ENCODE data around the gene SIRT6. TPM values are rescaled to one million over a fixed set of nuclear protein-coding genes. Genes with fewer than 3 reads are reported as not detected.
"Not testable (repeated sequence)": the region's sequence is repeated elsewhere in the genome, so short reads cannot be mapped to it uniquely, and the experiment has no call there.

SIRT6 gene
- total RNA-seq, 1 experiment from 2014 or later = 28.8 TPM

- in situ Hi-C loops (cut with HindIII; ENCODE audit: low pct_unique_long_range_greater_than_20kb, low sequenced_read_pairs) = loop anchor here (25.0 kb wide), 1 partner anchor 220 kb away; the partner anchor contains the start of gene EEF2
- DNase-seq (ENCODE audit: low read depth) = no peak
Measured at GRCh38 chr19:4206818-4207484, 24.6 kb upstream of the SIRT6 start.

DNA sequence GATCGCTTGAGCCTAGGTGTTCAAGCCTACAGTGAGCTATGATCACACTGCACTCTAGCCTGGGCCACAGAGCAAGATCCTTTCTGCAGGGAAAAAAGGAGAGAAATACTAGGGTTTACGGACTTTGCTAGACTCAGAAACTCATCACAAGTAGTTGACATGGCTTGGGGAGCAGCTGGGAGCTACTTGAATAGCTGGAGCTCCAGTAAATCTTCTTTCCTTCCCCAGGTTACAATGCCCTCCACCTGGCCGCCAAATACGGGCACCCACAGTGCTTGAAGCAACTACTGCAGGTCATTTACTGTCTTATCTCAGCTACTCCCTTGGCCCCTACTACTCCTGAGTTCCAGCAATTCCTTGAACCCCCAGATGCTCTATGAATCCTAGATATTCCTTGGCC is 19.4 kb upstream of the SIRT6 start:
- DNase-seq (ENCODE audit: low read depth) = no peak
- in situ Hi-C loops (cut with HindIII; ENCODE audit: low pct_unique_long_range_greater_than_20kb, low sequenced_read_pairs) = loop anchor here (25.0 kb wide), 1 partner anchor 214 kb away; the partner anchor contains the start of gene EEF2

DNA sequence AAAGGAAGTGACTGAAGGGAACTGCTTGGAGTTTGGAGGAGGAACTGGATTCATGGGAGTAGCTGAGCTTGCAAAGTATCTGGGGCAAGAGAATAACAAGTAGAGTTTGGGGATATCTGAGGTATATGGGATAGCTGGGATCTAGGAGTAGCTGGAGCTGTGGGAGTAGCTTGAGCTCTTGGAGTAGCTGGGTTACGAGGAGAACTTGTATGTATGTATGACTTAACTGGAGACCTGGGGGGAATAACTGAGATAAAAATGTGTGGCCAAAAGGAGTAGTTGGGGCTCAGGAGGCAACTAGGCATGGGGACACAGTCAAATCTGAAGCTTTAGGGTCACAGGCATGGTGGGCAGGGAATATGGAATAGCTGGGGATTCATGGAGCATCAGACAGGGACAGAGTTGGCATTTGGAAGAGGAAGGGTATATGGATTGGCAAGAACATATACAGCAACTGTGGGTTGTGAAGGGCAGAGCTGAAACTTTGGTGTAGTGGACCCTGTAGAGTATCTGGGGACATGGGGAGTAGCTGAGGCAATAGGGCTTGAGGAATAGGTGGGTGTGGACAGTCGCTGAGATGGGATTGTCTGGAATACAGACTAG is 18.7 kb upstream of the SIRT6 start:
- no peak for DNase-seq (ENCODE audit: low read depth)
- in situ Hi-C loops (cut with HindIII; ENCODE audit: low pct_unique_long_range_greater_than_20kb, low sequenced_read_pairs) = loop anchor here (25.0 kb wide), 1 partner anchor 214 kb away; the partner anchor contains the start of gene EEF2

- no peak for DNase-seq (ENCODE audit: low read depth)
- in situ Hi-C loops (cut with HindIII; ENCODE audit: low pct_unique_long_range_greater_than_20kb, low sequenced_read_pairs) = loop anchor here (25.0 kb wide), 1 partner anchor 212 kb away; the partner anchor contains the start of gene EEF2
Measured at GRCh38 chr19:4199699-4200293, 17.4 kb upstream of the SIRT6 start.

GRCh38 chr19:4198467-4199126 is 16.2 kb upstream of the SIRT6 start:
- no peak for DNase-seq (ENCODE audit: low read depth)
- in situ Hi-C loops (cut with HindIII; ENCODE audit: low pct_unique_long_range_greater_than_20kb, low sequenced_read_pairs) = no loop called here

DNA sequence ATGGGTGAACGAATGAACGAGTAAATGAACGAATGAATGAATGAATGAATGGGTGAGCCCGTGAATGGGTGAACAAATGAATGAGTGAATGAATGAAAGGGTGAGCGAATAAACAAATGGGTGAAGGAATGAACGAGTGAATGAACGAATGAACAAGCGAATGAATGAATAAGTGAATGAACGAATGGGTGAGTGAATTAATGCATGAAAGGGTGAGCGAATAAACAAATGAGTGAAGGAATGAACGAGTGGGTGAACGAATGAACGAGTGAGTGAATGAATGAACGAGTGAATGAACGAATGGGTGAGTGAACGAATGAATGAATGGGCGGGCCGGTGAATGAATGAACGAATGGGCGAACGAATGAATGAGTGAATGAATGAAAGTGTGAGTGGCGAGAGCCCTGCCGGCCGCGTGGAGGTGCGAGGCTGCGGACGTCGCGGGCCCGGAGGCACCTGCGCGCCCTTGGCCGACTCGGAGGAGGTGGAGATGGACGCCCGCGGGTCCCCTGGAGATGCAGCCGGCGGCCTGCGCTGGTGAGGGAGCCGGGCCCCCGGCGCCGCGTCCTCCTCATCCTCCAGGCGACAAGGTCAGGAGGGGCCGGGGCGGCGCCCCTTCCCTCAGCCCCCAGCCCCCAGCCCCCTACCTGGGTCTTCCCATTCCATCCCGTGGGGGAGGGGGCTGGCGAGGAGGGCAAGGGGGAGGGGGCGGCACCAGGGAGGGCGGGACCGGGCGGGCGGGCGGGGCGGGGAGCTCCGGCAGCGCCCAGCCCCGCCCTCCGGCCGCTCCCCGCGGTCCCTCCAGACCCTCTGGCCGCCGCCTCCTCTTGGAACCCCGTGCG is 15.5 kb upstream of the SIRT6 start:
- in situ Hi-C loops (cut with HindIII; ENCODE audit: low pct_unique_long_range_greater_than_20kb, low sequenced_read_pairs) = no loop called here
- no peak for DNase-seq (ENCODE audit: low read depth)

DNA sequence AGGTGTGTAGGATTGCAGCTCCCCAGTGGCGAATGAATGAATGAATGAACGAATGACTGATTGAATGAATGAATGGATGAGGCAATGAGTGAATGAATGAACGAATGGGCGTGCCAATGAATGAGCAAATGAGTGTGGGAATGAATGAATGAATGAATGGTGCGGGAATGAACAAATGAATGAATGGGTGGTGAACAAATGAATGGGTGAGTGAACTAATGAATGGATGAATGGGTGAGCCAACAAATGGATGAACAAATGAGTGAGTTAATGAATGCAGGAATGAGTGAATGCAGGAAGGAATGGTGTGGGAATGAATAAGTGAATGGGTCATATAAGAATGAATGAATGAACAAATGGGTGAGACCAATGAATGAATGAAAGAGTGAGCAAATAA is 14.9 kb upstream of the SIRT6 start:
- in situ Hi-C loops (cut with HindIII; ENCODE audit: low pct_unique_long_range_greater_than_20kb, low sequenced_read_pairs) = no loop called here

DNA sequence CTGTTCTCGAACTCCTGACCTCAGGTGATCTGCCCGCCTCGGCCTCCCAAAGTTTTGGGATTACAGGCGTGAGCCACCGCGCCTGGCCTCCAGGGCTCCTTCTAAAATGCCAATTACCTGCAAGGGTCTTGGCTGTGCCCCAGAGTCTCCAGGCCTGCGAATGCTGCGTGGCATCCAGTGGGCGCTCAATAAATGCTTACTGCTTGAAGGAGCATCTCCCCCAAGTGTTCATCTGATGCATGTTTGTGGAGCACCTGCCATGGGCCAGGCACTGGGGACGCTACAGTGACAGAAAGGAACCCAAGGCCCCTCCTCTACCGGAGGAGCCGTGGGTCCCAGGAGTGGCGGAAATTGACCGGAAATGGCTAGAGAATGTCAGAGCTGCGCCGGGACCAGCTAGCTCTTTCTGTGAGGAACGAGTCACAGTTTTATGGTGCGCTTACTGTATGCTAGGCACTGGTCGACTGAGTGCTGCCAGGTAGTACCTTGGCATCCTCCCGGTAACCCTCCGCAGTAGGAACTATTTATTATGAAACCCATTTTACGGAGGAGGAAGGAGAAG is 14.3 kb upstream of the SIRT6 start:
- DNase-seq (ENCODE audit: low read depth) = no peak
- in situ Hi-C loops (cut with HindIII; ENCODE audit: low pct_unique_long_range_greater_than_20kb, low sequenced_read_pairs) = no loop called here

More for the DNA sequence above, 14.9 kb upstream of the SIRT6 start:
- no peak for DNase-seq (ENCODE audit: low read depth)

DNA sequence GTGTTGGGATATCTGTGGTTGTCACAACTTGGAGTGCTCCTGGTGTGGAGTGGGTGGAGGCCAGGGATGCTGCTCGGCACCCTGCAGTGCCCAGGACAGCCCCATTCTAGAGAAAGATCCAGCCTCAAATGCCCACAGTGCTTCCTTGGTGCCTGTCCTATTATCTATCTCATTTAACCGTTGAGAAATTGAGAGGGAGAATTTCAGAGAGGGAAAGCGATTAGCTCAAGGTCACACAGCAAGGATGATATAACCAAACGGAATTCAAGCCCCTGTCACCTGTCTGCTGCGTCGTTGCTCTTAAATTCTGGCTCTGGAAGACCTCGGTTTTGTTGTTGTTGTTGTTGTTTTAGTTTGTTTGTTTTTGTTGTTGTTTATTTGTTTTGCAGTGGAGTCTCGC is 13.6 kb upstream of the SIRT6 start:
- in situ Hi-C loops (cut with HindIII; ENCODE audit: low pct_unique_long_range_greater_than_20kb, low sequenced_read_pairs) = no loop called here
- no peak for DNase-seq (ENCODE audit: low read depth)

DNA sequence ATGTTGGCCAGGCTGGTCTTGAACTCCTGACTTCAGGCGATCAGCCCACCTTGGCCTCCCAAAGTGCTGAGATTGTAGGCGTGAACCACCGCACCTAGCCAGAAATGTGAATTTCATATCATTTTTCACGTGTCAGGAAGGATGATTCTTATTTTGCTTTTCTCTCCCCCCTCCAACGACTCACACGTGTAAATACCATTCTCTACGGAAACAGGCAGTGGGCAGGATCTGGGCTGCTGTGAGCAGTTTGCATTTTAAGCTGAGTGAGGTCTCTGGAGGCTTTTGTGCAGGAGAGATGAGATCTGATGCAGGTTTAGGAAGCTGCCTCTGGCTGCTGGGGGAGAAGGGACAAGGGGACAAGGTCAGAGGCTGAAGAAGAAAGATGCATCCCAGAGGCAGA is 12.0 kb upstream of the SIRT6 start:
- in situ Hi-C loops (cut with HindIII; ENCODE audit: low pct_unique_long_range_greater_than_20kb, low sequenced_read_pairs) = no loop called here

GRCh38 chr19:4192537-4192936 is 10.2 kb upstream of the SIRT6 start:
- DNase-seq (ENCODE audit: low read depth); in situ Hi-C loops (cut with HindIII; ENCODE audit: low pct_unique_long_range_greater_than_20kb, low sequenced_read_pairs): not testable (repeated sequence)

More for the DNA sequence above, 12.0 kb upstream of the SIRT6 start:
- DNase-seq (ENCODE audit: low read depth) = no peak

GRCh38 chr19:4189641-4190040 is 7.3 kb upstream of the SIRT6 start:
- in situ Hi-C loops (cut with HindIII; ENCODE audit: low pct_unique_long_range_greater_than_20kb, low sequenced_read_pairs) = no loop called here

DNA sequence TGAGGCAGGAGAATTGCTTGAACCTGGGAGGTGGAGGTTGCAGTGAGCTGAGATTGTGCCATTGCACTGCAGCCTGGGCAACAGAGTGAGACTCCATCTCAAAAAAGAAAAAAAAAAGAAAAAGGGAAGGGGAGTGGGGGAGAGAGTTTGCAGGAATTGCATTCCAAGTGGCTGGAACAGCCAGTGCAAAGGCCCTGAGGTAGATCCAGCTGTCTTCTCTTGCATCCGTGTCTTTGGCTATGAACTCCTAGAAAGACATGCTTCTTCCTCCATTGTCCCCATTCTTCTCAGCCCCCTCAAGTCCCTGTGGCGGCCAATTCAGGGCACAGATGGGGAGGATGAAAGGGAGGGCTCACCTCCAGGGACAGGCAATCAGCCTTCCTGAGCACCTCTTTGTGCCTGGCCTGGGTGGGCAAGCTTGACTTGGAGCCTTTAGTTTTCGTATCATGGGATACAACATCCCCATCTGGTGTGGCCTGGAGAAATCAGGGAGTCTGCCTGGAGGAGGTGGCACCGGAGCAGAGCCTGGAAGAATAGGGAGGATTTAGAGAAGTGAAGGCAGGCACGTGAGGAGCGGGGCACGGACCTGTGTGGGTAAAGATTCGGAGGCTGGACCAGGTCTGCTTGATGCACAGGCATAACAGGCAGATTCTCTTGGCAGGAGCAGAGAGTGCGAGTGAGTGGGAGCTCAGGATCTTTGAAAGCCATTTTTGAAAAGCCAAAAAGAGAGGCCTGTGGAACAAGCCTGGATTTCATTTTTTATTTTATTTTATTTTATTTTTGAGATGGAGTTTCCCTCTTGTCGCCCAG is 5.2 kb upstream of the SIRT6 start:
- no peak for DNase-seq (ENCODE audit: low read depth)
- in situ Hi-C loops (cut with HindIII; ENCODE audit: low pct_unique_long_range_greater_than_20kb, low sequenced_read_pairs) = no loop called here

More at GRCh38 chr19:4189641-4190040, 7.3 kb upstream of the SIRT6 start:
- DNase-seq (ENCODE audit: low read depth) = no peak

DNA sequence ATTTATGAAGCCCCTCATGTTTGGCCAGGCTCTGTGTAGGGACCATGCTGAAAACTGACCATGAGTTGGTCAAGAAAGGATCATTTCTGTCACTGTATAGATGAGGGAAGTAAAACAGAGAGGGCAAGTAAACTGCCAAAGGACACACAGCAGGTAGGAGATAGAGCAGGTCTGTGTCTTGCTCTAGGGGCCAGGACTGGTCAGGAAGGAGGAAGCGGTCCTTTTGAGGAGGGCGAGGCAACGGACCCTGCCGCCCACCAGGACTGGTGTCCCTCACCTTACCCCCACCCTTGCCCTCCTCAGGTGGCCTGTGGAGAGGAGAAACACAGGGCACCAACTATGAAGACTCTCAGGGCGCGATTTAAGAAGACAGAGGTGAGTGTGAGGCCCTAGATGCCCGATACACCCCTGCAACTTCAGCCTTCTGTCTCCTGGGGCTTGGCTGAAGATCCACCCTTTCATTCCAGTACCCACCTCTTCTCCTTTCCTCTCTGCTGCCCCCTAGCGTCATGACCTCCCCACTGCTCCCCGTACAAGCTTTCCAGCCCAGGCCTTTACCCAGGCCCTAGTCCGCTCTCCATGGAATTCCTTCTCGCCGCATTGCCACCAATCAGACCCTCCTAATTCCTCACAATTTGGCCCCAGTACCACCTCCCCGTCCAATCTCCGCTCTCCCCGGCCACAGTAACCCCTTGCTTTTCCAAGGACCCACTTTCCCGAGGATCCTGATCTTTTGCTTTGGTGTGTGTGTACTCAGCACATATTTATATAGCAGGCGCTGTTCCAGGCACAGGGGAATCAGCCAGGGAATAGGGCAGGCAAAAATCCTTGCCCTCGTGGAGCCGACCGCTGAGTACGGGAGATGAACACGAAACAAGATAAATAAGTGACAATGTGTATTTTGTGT is 4.0 kb upstream of the SIRT6 start:
- in situ Hi-C loops (cut with HindIII; ENCODE audit: low pct_unique_long_range_greater_than_20kb, low sequenced_read_pairs) = no loop called here
- peak; percentile 74 for DNase-seq (ENCODE audit: low read depth)

DNA sequence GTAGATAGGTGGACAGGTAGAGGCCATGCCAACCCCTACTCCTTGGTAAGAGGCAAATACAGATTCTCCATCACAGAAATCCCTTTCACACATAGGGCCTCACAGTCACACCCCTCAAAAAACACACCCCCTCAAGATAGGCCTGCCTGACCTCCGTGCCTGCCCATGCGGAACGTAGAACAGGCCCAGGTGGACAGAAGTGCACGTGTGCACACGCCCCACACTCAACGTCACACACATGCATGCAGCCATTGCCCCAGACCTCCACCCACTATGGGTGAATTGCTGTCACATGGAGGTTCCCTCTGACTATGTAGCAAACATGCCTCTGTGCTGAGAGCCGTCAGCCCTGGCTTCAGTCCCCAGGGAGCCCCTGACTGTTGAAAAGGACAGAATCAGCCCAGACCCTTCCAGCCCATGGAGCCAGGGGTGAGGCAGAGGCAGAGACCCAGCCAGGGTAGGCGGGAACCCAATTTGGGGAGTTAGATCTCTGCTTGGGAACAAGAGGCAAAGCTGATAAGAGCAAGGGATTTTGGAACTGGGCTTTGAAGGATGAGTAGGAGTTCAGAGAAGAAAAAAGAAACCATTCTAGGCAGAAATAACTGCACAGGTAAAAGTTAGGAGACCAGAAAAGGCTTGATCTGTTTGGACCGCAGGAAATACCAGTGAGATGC is 3.2 kb upstream of the SIRT6 start:
- no peak for DNase-seq (ENCODE audit: low read depth)
- in situ Hi-C loops (cut with HindIII; ENCODE audit: low pct_unique_long_range_greater_than_20kb, low sequenced_read_pairs) = no loop called here

Data from Caki2 (cell line).